Upper lobe of right lung (tissue), 1 donor: ENCODE data around the gene ADAM10. TPM values are rescaled to one million over a fixed set of nuclear protein-coding genes. Genes with fewer than 3 reads are reported as not detected.

ENCODE experiments used
- ATAC-seq: fragments of 200-7000 bp; cut with Tn5 transposase; one replicate; pipeline ENCODE4 v1.9.1; 2020; ENCODE audit warnings: mild to moderate bottlenecking, moderate library complexity
- DNase-seq: peaks from one replicate; pipeline ENCODE4 v3.0.0-alpha.2; 2020
- H3K27ac ChIP-seq: fragments of 200-600 bp; one replicate; pipeline ENCODE4 v1.8.0; 2022
- H3K27me3 ChIP-seq: fragments of 200-600 bp; one replicate; pipeline ENCODE4 v1.8.0; 2022; ENCODE audit warnings: mild to moderate bottlenecking
- H3K36me3 ChIP-seq: fragments of 200-600 bp; one replicate; pipeline ENCODE4 v1.8.0; 2022
- H3K4me1 ChIP-seq: fragments of 200-600 bp; one replicate; pipeline ENCODE4 v1.8.0; 2022
- H3K4me3 ChIP-seq: fragments of 200-600 bp; one replicate; pipeline ENCODE4 v1.8.0; 2022; ENCODE audit warnings: mild to moderate bottlenecking
- H3K9me3 ChIP-seq: fragments of 200-600 bp; one replicate; pipeline ENCODE4 v1.8.0; 2022
- CTCF ChIP-seq: fragments of 200-600 bp; IDR thresholded peaks from one replicate; pipeline ENCODE4 v1.8.0; 2022; ENCODE audit warnings: antibody characterized with exemption
- intact Hi-C: fragments of 100-400 bp; cut with DNase I; formaldehyde crosslinking; loops from one replicate; pipeline ENCODE4 v1.11.0; 2022
- total RNA-seq: library from RNA; stranded (reverse); fragmentation: NEBNext Ultra II Directional; extraction: Animal tissue kit (Norgen Biotek cat#: 25700); gene quantifications from one replicate; pipeline ENCODE4 v1.2.1, GENCODE V29; 2021
- donor health status: DM: no; HTN: yes; CAD: no; lungs with severe emphysema.

The ADAM10 gene
- total RNA-seq, 1 donor from 2014 or later = 139 TPM

- Histone ChIP-seq H3K9me3 (no peaks in the 10 kb centered on the region), H3K4me3 (no peak overlapping the region), H3K27ac (no peak overlapping the region), H3K36me3 (no peaks in the 10 kb centered on the region), H3K4me1 (no peaks in the 10 kb centered on the region), H3K27me3 (no peaks in the 10 kb centered on the region)
- peak; percentile 20 for DNase-seq
- no peak for TF ChIP-seq CTCF
- intact Hi-C loops = no loop called here
- no peak for ATAC-seq
These were observed 187.4 kb downstream of the ADAM10 start for GRCh38 chr15:58562135-58562534.

GRCh38 chr15:58561321-58561720 lies 188.2 kb downstream of the ADAM10 start:
- Histone ChIP-seq H3K27me3 (no peaks in the 10 kb centered on the region), H3K27ac (no peak overlapping the region), H3K4me3 (no peak overlapping the region), H3K9me3 (no peaks in the 10 kb centered on the region), H3K36me3 (no peaks in the 10 kb centered on the region), H3K4me1 (no peaks in the 10 kb centered on the region)
- no peak for DNase-seq
- ATAC-seq = no peak
- no peak for TF ChIP-seq CTCF
- intact Hi-C loops = no loop called here

GRCh38 chr15:58559904-58560588 lies 189.5 kb downstream of the ADAM10 start:
- intact Hi-C loops = no loop called here
- Histone ChIP-seq H3K4me3 (no peak overlapping the region), H3K4me1 (no peaks in the 10 kb centered on the region), H3K9me3 (no peaks in the 10 kb centered on the region), H3K27ac (no peak overlapping the region), H3K36me3 (no peaks in the 10 kb centered on the region), H3K27me3 (no peaks in the 10 kb centered on the region)
- no peak for DNase-seq
- no peak for ATAC-seq
- TF ChIP-seq CTCF = no peak

- no peaks in the 10 kb centered on the region for H3K9me3 ChIP-seq
- no peak overlapping the region for H3K4me3 ChIP-seq
- H3K36me3 ChIP-seq = no peaks in the 10 kb centered on the region
- ATAC-seq (no peak), DNase-seq (no peak)
- no peak overlapping the region for H3K27ac ChIP-seq
- H3K4me1 ChIP-seq = no peaks in the 10 kb centered on the region
- no peaks in the 10 kb centered on the region for H3K27me3 ChIP-seq
- no peak for TF ChIP-seq CTCF
- intact Hi-C loops = no loop called here
These were observed 190.7 kb downstream of the ADAM10 start for GRCh38 chr15:58558777-58559176.

- no peak overlapping the region for H3K27ac ChIP-seq
- ATAC-seq (no peak), DNase-seq (no peak)
- intact Hi-C loops = no loop called here
- H3K4me1 ChIP-seq = peaks cover 9% of the 10 kb centered on the region
- TF ChIP-seq CTCF = no peak
- no peaks in the 10 kb centered on the region for H3K27me3 ChIP-seq
- no peaks in the 10 kb centered on the region for H3K9me3 ChIP-seq
- no peak overlapping the region for H3K4me3 ChIP-seq
- H3K36me3 ChIP-seq = no peaks in the 10 kb centered on the region
These were observed 193.0 kb downstream of the ADAM10 start for GRCh38 chr15:58556541-58556940.

GRCh38 chr15:58556028-58556361 lies 193.5 kb downstream of the ADAM10 start:
- ATAC-seq = no peak
- H3K36me3 ChIP-seq = no peaks in the 10 kb centered on the region
- H3K4me3 ChIP-seq = no peak overlapping the region
- H3K27me3 ChIP-seq = no peaks in the 10 kb centered on the region
- TF ChIP-seq CTCF = no peak
- no peak overlapping the region for H3K27ac ChIP-seq
- intact Hi-C loops = no loop called here
- peaks cover 14% of the 10 kb centered on the region for H3K4me1 ChIP-seq
- no peak for DNase-seq
- no peaks in the 10 kb centered on the region for H3K9me3 ChIP-seq
